Stimulated activated CD4-positive, alpha-beta T cell treated with anti-CD3 and anti-CD28 coated beads, Interleukin-4, amount 100 ng/mL, for 4 hours (primary cell): Measurements from ENCODE around the gene COLEC12.

Experiments used
- DNase-seq, 2 experiments: peaks; one replicate each; pipeline ENCODE4 v3.0.0-alpha.2; 2020

The COLEC12 gene

DNA sequence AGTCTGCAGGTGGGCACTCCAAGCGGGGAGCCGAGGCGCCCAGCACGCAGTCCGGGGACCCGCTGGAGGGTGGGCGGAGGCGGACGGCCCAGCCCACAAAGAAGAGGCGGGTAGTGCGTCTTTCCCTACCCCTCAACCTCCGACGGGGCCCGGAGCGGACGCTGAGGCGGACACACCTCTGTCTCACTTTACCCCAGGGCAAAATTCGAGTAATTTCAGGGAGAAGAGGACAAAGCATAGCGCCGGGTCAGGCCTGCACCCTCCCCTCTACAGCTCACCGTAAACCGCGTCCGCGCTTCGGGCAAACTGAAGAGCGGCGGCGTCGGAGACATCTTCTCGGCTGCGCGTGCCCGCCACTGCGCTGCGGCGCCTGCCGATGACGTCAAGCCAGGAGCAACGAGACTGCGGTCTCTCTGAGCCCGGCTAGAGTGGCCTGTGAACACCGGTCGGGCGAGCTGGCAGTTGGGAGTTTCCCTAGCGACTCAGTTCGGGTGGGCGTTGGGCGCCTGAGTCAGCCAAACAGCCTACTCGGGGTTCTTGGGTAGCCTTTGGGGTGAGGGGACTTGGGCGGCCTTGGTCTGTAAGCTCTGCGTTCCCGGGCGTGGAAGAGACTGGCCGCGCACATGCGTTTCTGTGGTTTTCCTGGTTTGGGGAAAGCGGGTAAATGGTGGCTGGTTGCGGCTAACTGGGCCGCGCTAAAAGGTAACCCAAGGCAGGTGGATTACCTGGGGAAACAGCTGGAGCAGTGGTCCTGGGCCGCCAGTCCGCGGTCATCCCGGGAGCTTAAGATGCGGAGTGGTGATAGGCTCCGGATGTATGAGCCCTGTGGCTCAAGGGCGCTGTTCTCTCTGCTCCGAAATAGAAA, 232.6 kb downstream of the COLEC12 start, which contains the start of gene THOC1:
Gene THOC1, minus strand, starts transcription at position 360 of the 865 bp plus-strand sequence. Its CDS starts 28 bp downstream, at position 332.
- DNase-seq = peak; percentile 95 to 99

DNA sequence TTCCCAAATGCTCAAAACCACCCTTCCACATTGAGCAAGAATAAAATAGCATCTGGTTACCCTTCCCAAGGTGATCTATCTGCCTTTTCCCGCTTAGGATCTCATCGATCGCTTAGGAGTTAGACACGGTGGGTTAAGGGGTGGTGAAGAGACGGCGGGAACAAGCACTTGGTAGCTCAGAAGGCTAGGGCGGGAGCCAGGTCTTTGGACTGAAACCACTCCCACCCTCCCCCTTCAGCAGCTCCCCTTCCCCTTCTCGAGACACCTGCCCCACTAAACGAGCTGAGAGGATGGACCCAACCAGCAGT, 233.2 kb downstream of the COLEC12 start:
- no peak for DNase-seq
